ENCODE results near the gene CATSPERB. TPM values are rescaled to one million over a fixed set of nuclear protein-coding genes. Genes with fewer than 3 reads are reported as not detected.

Gene CATSPERB
- total RNA-seq, 1 donor from 2014 or later = 2.5 TPM

- no peaks in the 10 kb centered on the region for H3K9me3 Mint-ChIP-seq
- TF ChIP-seq CTCF (conservative IDR thresholded peaks at IDR 0.05) = no peak
- peaks cover 10% of the 10 kb centered on the region for H3K4me1 Mint-ChIP-seq (ENCODE audit: unreplicated experiment)
- H3K27me3 Mint-ChIP-seq = peaks cover 66% of the 10 kb centered on the region
- DNase-seq (ENCODE audit: extremely low spot score, unreplicated experiment) = no peak
- H3K27ac Mint-ChIP-seq = no peak overlapping the region
- no peaks in the 10 kb centered on the region for H3K36me3 Mint-ChIP-seq
- H3K4me3 Mint-ChIP-seq = no peak overlapping the region
Measured at GRCh38 chr14:91575469-91576208, 156.2 kb downstream of the CATSPERB start.

GRCh38 chr14:91573894-91574837, 157.7 kb downstream of the CATSPERB start:
- Mint-ChIP-seq H3K9me3 (no peaks in the 10 kb centered on the region), H3K27ac (no peak overlapping the region), H3K4me3 (peak overlapping the region; percentile 82), H3K36me3 (no peaks in the 10 kb centered on the region), H3K4me1 (ENCODE audit: unreplicated experiment) (peaks cover 10% of the 10 kb centered on the region), H3K27me3 (peaks cover 60% of the 10 kb centered on the region)
- TF ChIP-seq CTCF (conservative IDR thresholded peaks at IDR 0.05) = peak; percentile 38
- no peak for DNase-seq (ENCODE audit: extremely low spot score, unreplicated experiment)

DNA sequence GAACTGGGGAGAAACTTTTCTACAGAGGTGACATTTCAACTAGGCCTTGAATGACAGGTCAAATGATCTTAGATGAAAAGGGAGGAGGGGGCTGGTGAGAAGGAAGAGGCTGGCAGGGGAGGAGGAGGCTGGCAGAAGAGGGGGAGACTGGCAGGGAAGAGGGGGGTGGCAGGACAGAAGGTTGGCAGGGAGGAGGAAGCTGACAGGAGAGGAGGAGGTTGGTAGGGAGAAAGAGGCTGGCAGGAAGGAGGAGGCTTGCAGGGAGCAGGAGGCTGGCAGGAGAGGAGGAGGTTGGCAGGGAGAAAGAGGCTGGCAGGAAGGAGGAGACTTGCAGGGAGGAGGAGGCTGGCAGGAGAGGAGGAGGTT, 158.4 kb downstream of the CATSPERB start:
- Mint-ChIP-seq H3K27me3 (peaks cover 61% of the 10 kb centered on the region), H3K27ac (no peak overlapping the region), H3K4me1 (ENCODE audit: unreplicated experiment) (peaks cover 10% of the 10 kb centered on the region), H3K9me3 (no peaks in the 10 kb centered on the region), H3K4me3 (peak overlapping the region; percentile 20), H3K36me3 (no peaks in the 10 kb centered on the region)
- no peak for TF ChIP-seq CTCF (conservative IDR thresholded peaks at IDR 0.05)
- DNase-seq (ENCODE audit: extremely low spot score, unreplicated experiment) = no peak

DNA sequence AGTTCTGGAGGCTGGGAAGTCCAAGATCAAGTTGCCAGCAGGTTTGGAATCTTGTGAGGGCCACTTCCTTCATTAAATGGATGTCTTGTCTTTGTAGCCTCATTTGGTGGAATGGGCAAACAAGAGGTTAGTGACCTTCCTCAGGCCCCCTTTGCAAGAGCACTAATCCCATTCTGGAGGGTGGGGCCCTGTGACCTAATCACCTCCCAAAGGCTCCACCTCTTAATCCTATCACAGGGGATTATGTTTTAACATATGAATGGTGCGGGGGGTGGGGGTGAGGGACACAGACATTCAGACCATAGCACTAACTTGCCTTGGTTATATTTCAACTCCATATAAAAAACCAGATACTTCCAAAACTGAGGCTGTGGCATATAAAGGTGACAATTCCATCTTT, 161.9 kb downstream of the CATSPERB start:
- Mint-ChIP-seq H3K27me3 (peaks cover 45% of the 10 kb centered on the region), H3K27ac (no peak overlapping the region), H3K36me3 (no peaks in the 10 kb centered on the region), H3K9me3 (no peaks in the 10 kb centered on the region), H3K4me3 (no peak overlapping the region), H3K4me1 (ENCODE audit: unreplicated experiment) (peaks cover 8% of the 10 kb centered on the region)
- no peak for TF ChIP-seq CTCF (conservative IDR thresholded peaks at IDR 0.05)
- DNase-seq (ENCODE audit: extremely low spot score, unreplicated experiment) = no peak

- Mint-ChIP-seq H3K27ac (no peak overlapping the region), H3K36me3 (no peaks in the 10 kb centered on the region), H3K9me3 (no peaks in the 10 kb centered on the region), H3K4me3 (no peak overlapping the region), H3K27me3 (peaks cover 37% of the 10 kb centered on the region), H3K4me1 (ENCODE audit: unreplicated experiment) (peaks cover 1% of the 10 kb centered on the region)
- TF ChIP-seq CTCF (conservative IDR thresholded peaks at IDR 0.05) = no peak
- DNase-seq (ENCODE audit: extremely low spot score, unreplicated experiment) = no peak
Measured at GRCh38 chr14:91569301-91569700, 162.6 kb downstream of the CATSPERB start.

Data from type B pancreatic cell (in vitro differentiated cells).